ENCODE measurements around the gene RSPO4.
"Not testable (repeated sequence)": the region's sequence is repeated elsewhere in the genome, so short reads cannot be mapped to it uniquely, and the experiment has no call there.

RSPO4 gene

DNA sequence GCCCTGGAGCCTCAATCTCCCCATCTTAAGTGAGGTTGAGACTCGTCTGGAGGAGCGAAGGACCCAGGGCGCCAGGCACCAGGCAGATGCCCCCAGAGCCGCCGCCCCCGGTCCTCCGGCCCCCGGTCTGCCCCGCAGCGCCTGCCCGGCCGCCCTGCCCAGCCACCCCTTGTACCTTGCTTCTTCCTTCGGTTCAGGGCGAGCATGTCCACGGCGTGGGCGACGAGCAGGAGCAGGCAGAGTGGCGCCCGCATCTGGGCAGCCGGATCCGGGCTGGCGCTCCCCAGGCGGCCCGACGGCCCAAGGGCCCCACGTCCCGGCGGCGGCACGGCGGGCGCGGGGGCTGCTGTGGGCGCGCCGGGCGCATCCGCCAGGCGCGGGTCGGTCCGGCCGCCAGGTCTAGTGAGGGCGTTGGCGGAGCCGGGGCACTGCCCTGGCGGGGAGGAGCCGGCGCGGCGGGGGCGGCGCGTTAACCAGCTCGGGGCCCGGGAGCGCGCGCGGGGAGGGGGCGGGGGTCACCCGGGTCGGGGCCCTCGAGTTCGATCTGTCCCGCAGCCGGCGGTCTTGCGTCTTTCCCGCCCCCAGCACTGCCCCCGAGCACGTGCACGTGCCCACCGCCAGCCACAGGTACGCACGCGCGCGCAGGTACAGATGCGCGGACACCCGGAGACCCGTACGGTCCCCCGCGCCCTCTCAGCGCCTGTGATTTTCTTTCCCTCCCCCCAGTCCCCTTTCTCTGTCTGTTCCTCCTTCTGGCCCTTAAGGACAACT, at the start of gene RSPO4:
Gene RSPO4 (minus strand): TSS at position 401 of the 771 bp plus-strand sequence. CDS start 147 bp downstream, at position 254.
- no peak for DNase-seq
- no peaks in the 10 kb centered on the region for H3K36me3 Mint-ChIP-seq (ENCODE audit: low read depth)
- H3K9me3 Mint-ChIP-seq, result no peaks in the 10 kb centered on the region
- H3K27ac Mint-ChIP-seq, result peak within 1 kb of the TSS; percentile 57
- H3K4me1 Mint-ChIP-seq (ENCODE audit: low read depth), result peaks cover 7% of the 10 kb centered on the region
- H3K27me3 Mint-ChIP-seq, result peaks cover 47% of the 10 kb centered on the region
- H3K4me3 Mint-ChIP-seq, result peak within 1 kb of the TSS; percentile 28

DNA sequence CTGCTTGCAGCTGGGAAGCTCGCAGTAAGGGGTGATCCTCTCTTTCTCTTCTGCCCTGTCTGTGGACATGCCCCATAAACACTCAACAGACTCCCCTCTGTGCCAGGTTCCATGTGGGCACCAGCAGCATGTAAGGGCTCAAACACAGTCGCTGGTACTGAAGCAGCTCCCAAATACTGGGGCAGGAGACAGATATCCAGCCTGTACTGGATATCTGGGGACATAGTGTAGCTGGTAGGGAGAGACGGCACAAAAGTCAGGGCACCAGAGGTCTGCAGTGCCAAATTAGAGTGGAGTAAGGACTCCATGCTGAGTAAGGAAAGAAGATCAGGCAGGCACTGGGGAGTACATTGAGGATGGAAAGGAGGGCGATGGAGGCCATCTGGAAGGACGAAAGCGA, 48.3 kb upstream of the RSPO4 start:
- Mint-ChIP-seq H3K36me3 (ENCODE audit: low read depth) (no peaks in the 10 kb centered on the region), H3K4me1 (ENCODE audit: low read depth) (no peaks in the 10 kb centered on the region), H3K27me3 (no peaks in the 10 kb centered on the region), H3K4me3 (no peak overlapping the region), H3K9me3 (no peaks in the 10 kb centered on the region), H3K27ac (no peak overlapping the region)
- DNase-seq, result no peak

DNA sequence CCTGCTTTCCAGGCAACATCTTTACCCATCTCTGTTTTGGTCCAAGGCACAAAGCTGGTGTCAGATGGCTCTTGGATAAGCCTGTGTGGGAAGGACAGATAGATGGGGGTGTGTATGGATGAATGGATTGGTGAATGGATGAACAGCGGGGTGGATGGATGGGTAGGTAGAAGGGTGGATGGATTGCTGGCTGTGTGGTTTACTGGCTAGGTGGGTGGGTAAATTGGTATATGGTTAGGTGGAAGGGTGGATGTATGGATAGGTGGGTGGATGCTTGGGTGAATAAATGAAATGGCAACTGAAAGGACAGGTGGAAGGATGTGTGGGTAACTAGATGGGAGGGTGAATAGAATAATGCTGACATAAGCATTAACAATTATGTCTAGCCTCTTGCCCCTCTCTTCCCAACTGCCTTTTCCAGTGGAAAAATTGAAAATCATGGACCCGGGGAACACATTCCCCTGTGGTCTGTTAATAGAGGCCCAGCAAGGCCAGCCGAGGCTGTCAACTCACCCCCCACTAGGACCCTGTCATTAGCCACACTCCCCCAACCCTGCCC, 43.8 kb upstream of the RSPO4 start:
- no peak for DNase-seq
- no peaks in the 10 kb centered on the region for H3K27me3 Mint-ChIP-seq
- H3K4me1 Mint-ChIP-seq (ENCODE audit: low read depth), result no peaks in the 10 kb centered on the region
- H3K9me3 Mint-ChIP-seq, result no peaks in the 10 kb centered on the region
- no peak overlapping the region for H3K27ac Mint-ChIP-seq
- no peaks in the 10 kb centered on the region for H3K36me3 Mint-ChIP-seq (ENCODE audit: low read depth)
- H3K4me3 Mint-ChIP-seq, result no peak overlapping the region

DNA sequence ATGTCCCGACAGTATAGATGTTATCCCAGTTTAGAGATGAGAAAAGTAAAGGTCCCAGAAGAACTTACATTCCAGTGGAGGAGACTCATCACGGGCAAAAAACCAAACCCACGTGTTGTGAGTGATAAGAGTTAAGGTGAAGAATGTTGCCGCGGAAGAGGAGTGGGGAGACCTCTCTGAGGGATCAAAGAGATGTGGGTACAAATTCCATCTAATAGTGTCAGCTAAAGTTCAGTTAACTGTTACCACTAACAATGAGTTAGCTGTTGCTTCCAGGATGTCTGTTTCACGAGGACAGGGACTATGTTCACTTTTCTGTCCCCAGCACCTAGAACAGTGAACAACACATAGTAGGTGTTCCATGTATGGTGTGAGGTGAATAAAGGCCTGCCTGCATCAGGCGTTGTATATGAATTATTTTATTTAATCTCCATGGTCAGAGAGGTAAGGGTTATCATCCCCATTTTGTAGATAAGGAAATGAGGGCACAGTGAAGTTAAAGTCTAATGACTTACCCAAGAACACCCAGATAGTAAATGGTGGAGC, 39.8 kb upstream of the RSPO4 start:
- DNase-seq, result no peak
- H3K36me3 Mint-ChIP-seq (ENCODE audit: low read depth), result no peaks in the 10 kb centered on the region
- no peak overlapping the region for H3K27ac Mint-ChIP-seq
- no peaks in the 10 kb centered on the region for H3K9me3 Mint-ChIP-seq
- H3K27me3 Mint-ChIP-seq, result no peaks in the 10 kb centered on the region
- no peaks in the 10 kb centered on the region for H3K4me1 Mint-ChIP-seq (ENCODE audit: low read depth)
- H3K4me3 Mint-ChIP-seq, result no peak overlapping the region

DNA sequence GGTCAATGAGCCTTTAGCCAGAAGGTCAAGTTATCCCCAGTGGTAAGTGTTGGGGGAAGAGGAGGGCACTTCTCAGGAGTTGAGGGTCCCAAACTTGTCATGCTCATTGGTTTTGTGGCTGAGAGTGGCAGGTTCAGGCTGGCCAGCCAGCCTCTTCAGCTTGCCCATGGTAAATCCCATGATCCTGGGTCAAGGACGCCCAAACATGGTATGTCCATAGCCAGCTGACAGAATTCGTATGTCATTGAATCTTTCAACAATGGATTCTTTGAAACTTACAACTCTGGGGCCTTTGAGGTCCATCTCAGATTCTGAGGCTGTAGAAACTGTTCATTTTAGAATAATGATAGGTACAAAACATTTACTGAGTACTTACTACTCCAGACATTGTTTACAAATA, 36.1 kb upstream of the RSPO4 start:
- H3K4me1 Mint-ChIP-seq (ENCODE audit: low read depth), result peaks cover 1% of the 10 kb centered on the region
- H3K36me3 Mint-ChIP-seq (ENCODE audit: low read depth), result no peaks in the 10 kb centered on the region
- H3K27me3 Mint-ChIP-seq, result peaks cover 29% of the 10 kb centered on the region
- H3K9me3 Mint-ChIP-seq, result no peaks in the 10 kb centered on the region
- no peak for DNase-seq
- no peak overlapping the region for H3K4me3 Mint-ChIP-seq
- no peak overlapping the region for H3K27ac Mint-ChIP-seq

DNA sequence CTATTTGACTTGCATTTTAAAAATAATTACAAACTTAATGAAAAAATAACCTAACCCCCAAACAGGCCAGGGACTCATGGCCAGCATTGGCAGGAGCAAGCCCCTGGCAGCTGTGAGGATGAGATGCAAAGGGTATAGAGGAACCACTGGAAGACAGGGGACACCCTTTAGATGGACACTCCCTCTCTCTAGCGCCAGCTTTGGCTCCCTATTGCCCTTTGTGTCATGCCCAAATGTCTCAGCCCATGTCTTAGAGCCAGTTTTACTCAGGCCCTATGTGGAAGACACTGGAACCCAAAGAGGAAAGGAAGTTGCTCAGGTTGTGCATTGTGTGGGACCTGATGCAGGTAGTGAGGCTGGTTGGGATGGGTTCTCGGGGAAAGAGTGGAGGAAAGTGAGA, 34.9 kb upstream of the RSPO4 start:
- H3K4me3 Mint-ChIP-seq, result no peak overlapping the region
- H3K27ac Mint-ChIP-seq, result no peak overlapping the region
- no peak for DNase-seq
- no peaks in the 10 kb centered on the region for H3K36me3 Mint-ChIP-seq (ENCODE audit: low read depth)
- peaks cover 1% of the 10 kb centered on the region for H3K4me1 Mint-ChIP-seq (ENCODE audit: low read depth)
- H3K9me3 Mint-ChIP-seq, result no peaks in the 10 kb centered on the region
- peaks cover 35% of the 10 kb centered on the region for H3K27me3 Mint-ChIP-seq

DNA sequence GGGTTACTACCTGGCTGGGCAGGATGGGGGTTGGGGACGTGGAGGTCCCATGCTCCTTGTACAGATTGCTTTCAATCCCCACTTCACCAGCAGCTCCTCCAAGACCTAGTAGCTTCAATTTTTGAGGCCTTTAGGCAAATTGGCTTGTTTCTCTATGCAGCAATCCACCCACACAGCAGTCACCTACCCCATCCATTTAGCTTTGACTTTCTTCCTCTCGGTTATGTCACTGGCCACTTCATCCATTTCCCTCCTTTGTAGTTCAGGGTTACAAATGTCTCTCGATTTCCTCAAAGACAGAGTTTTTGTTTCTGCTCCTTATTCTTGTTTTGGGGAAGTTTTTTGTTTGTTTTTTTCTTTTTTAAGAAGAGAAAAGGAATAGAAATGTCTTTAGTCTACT, 33.4 kb upstream of the RSPO4 start:
- Mint-ChIP-seq H3K36me3 (ENCODE audit: low read depth) (no peaks in the 10 kb centered on the region), H3K9me3 (no peaks in the 10 kb centered on the region), H3K4me3 (no peak overlapping the region), H3K4me1 (ENCODE audit: low read depth) (peaks cover 1% of the 10 kb centered on the region), H3K27ac (no peak overlapping the region), H3K27me3 (peaks cover 35% of the 10 kb centered on the region)
- no peak for DNase-seq

DNA sequence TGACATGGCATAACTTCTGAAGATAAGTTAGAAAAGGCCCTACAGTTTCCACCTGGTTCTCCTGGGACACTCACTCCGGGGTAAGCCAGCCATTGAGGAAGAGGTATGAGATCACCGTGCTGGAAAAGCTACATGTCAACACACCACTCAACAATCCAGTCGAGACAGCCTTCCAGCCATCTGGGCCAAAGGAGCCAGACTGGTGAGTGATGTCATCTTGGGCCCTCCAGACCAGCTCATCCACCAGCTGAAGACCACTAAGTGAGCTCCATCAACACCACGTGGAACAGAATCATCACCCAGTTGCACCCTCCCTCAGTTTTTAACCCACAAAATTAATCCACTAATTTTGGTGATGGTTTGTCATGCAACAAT, 32.3 kb upstream of the RSPO4 start:
- Mint-ChIP-seq H3K9me3 (no peaks in the 10 kb centered on the region), H3K27ac (no peak overlapping the region), H3K4me1 (ENCODE audit: low read depth) (peaks cover 1% of the 10 kb centered on the region), H3K27me3 (peaks cover 35% of the 10 kb centered on the region), H3K36me3 (ENCODE audit: low read depth) (no peaks in the 10 kb centered on the region), H3K4me3 (no peak overlapping the region)
- no peak for DNase-seq

DNA sequence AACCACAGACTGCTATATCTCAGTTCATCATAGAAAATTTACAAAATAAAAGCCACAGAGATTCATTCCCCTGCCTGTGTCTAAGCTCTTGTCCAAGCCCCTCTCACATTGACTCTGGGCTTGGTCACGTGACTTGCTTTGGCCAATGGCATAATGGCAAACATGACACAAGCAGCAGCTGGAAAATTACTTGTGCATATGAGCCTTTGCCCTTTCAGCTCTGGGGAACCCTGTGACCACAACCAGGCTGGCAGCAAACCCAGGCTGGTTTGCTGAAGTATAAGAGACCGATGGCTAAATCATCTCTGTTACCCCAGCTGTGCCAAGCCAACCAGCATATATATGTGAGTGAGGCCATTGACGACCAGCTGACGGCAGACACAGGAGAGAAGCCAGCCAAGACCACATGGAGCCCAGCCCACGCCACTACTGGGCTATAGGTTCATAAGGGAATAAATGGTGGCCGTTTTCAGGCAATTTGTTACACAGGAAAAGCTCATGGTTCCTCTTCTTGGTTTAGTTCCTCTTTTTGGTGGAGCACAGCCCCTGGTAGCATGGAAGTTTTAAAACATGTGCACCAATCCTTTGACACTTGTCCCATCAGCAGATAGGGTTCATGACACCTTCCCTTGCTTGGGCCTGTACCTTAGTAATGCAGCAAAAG, 31.8 kb upstream of the RSPO4 start:
- no peaks in the 10 kb centered on the region for H3K36me3 Mint-ChIP-seq (ENCODE audit: low read depth)
- H3K4me1 Mint-ChIP-seq (ENCODE audit: low read depth), result peaks cover 1% of the 10 kb centered on the region
- peaks cover 35% of the 10 kb centered on the region for H3K27me3 Mint-ChIP-seq
- H3K9me3 Mint-ChIP-seq, result no peaks in the 10 kb centered on the region
- no peak overlapping the region for H3K27ac Mint-ChIP-seq
- no peak overlapping the region for H3K4me3 Mint-ChIP-seq
- DNase-seq, result no peak

DNA sequence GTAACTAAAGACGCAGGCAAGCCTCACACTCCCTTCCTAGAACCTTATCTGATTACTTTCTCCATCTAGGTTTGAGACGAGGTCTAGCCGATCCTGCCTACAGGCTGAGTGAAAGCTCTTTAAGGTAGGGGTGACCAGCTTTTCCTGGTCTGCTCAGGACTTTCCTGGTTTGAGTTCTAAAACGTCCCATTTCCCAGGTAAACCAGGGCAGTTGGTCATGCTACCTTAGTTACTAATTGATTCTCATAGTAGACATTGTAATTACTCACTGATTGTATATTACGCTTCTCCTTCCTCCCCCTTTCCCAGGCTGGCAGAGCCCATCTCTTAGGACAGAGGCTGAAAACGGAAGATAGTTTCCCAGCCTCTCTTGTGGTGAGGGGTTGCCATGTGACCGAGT, 27.9 kb upstream of the RSPO4 start:
- no peak overlapping the region for H3K4me3 Mint-ChIP-seq
- no peak overlapping the region for H3K27ac Mint-ChIP-seq
- H3K9me3 Mint-ChIP-seq, result no peaks in the 10 kb centered on the region
- H3K4me1 Mint-ChIP-seq (ENCODE audit: low read depth), result peaks cover 1% of the 10 kb centered on the region
- H3K36me3 Mint-ChIP-seq (ENCODE audit: low read depth), result no peaks in the 10 kb centered on the region
- peaks cover 24% of the 10 kb centered on the region for H3K27me3 Mint-ChIP-seq
- DNase-seq, result no peak

DNA sequence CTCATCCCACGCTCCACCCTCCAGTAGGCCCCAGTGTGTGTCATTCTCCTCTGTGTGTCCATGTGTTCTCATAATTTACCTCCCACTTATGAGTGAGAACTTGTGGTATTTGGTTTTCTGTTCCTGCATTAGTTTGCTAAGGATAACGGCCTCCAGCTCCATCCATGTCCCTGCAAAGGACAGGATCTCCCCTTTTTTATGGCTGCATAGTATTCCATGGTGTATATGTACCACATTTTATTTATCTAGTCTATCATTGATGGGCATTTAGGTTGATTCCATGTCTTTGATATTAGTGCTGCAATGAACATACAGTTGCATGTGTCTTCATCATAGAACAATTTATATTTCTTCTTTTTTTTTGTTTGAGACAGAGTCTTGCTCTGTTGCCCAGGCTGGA, 24.1 kb upstream of the RSPO4 start:
- not testable (repeated sequence) for H3K9me3 Mint-ChIP-seq; H3K27me3 Mint-ChIP-seq; H3K4me1 Mint-ChIP-seq (ENCODE audit: low read depth); H3K36me3 Mint-ChIP-seq (ENCODE audit: low read depth); H3K4me3 Mint-ChIP-seq; H3K27ac Mint-ChIP-seq; DNase-seq

DNA sequence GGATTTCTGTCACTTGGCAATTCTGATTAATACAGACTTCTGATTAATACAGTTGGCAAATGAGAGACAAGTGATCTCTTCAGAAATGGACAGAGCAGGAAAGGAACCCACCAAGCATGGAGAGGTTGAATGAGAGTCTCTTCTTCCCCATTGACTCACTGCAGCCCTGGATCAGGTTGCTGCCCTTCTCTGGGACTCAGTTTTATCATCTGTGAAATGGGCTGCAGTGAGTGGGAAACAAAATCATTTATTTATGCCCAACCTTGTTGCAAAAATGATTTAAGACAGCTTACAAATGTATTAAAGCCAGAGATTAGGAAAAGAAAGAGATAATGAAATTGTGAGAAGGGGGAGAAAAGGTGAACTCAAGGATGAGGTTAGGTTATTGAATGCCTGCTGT, 20.8 kb upstream of the RSPO4 start:
- no peak for DNase-seq
- H3K4me1 Mint-ChIP-seq (ENCODE audit: low read depth), result no peaks in the 10 kb centered on the region
- H3K27me3 Mint-ChIP-seq, result no peaks in the 10 kb centered on the region
- no peak overlapping the region for H3K27ac Mint-ChIP-seq
- no peak overlapping the region for H3K4me3 Mint-ChIP-seq
- H3K9me3 Mint-ChIP-seq, result no peaks in the 10 kb centered on the region
- H3K36me3 Mint-ChIP-seq (ENCODE audit: low read depth), result no peaks in the 10 kb centered on the region

DNA sequence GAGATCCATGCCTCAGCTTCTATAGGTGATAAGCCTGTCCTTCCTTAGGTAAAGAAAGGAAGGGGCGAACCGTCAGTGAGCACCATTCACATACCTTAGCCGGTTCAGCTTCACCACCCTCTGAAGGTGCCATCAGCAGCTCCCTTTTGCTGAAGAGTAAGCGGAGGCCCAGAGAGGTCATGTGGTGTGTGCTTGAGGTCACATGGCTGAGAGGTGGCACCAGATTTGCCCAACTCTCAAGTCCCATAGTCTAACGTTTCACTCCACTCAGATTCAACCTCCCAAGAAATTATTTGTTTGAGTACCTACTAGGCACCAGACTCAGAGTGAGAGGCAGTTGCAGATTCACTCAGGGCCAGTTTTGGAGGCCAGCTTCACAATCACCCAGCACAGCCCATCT, 18.5 kb upstream of the RSPO4 start:
- Mint-ChIP-seq H3K27me3 (no peaks in the 10 kb centered on the region), H3K4me3 (no peak overlapping the region), H3K27ac (no peak overlapping the region), H3K4me1 (ENCODE audit: low read depth) (no peaks in the 10 kb centered on the region), H3K36me3 (ENCODE audit: low read depth) (no peaks in the 10 kb centered on the region), H3K9me3 (no peaks in the 10 kb centered on the region)
- DNase-seq, result no peak

DNA sequence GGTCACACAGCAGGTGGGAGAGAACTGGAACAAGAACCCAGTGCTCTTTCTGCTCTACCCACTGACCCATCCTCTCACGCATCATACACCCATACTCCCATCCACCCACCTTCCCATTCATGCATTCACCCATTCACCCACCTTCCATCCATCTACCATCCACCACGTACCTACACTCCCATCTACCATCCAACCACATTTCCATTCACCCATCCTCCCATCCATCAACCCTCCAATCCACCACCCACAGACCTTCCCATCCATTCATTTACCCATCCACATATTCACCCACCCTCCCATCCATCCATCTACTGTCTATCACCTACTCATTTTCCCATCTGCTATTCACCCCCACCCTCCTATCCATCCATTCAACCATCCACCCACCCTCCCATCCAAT, 17.2 kb upstream of the RSPO4 start:
- Mint-ChIP-seq H3K36me3 (ENCODE audit: low read depth) (no peaks in the 10 kb centered on the region), H3K27me3 (no peaks in the 10 kb centered on the region), H3K27ac (no peak overlapping the region), H3K4me1 (ENCODE audit: low read depth) (no peaks in the 10 kb centered on the region), H3K4me3 (no peak overlapping the region), H3K9me3 (no peaks in the 10 kb centered on the region)
- no peak for DNase-seq

DNA sequence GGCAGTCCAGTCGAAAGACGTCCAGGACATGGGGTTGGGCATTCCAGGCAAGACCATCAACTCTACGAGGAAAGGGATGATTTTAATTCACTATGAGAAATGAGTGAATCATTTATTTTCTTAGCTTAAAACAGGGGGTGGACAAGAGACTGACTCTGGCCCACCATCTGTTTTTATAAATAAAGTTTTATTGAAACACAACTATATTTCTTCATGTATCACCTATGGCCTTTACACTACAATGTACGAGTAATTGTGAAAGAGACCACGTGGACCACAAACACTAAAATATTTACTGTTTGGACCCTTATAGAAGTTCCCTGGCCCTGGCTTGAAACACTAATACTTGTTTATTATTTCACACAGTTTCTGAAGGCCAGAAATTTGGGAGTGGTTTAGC, 15.6 kb upstream of the RSPO4 start:
- Mint-ChIP-seq H3K36me3 (ENCODE audit: low read depth) (no peaks in the 10 kb centered on the region), H3K9me3 (no peaks in the 10 kb centered on the region), H3K4me1 (ENCODE audit: low read depth) (no peaks in the 10 kb centered on the region), H3K27me3 (no peaks in the 10 kb centered on the region), H3K27ac (no peak overlapping the region), H3K4me3 (no peak overlapping the region)
- DNase-seq, result no peak

Data from activated T-cell treated with anti-CD3 and anti-CD28 coated beads, Interleukin-2, amount 50 U/mL, for 24 hours (primary cell).